ENCODE measurements around the gene IL1R2. TPM values are rescaled to one million over a fixed set of nuclear protein-coding genes. Genes with fewer than 3 reads are reported as not detected.

The IL1R2 gene
- total and polyA plus RNA-seq, 2 of the 8 experiments (the other 6 are each of a cell fraction or from before 2014, with no cell fraction given) = 0.06 TPM; not detected in 1

DNA sequence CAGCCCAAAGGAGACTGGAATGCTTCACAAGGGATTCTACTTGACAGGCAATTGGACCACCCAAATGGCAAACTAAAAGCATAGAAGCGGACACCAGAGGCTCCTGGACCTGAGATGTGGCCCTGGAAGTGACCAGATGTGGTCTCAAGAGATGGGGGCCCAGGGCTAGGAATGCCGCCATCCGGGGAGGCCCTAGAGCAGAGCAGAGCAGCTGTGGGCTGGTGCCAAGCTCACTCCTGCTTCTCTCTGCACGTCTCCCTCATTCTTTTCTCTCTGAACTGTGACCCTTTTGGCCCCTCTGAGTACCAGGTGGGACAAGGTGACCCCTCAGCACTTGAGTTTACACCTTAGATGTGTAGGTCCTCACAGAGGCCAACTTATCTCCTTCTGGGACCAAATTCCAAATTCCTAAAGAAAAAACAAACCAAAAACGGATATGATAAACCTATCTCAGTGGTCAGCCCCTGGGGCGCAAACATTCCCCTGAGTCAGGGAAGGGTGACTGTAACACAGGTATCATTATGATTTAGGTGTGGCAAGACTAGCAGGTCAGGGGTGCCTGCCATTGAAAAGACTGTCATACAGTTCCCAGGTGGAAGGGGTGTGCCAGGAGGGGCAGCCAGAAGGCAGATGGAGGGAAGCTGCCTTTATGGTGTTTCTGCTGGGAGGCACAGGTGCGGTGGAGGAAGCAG lies 6.5 kb upstream of the IL1R2 start (continued):
- TF ChIP-seq RAD21 (IDR thresholded peaks at IDR 0.05 in 1 of 2, conservative IDR thresholded peaks at IDR 0.05 in 1 of 2; ENCODE audit: low read depth in 2 of 2, low read length in 2 of 2) = no peak
